GM12878 (cell line): ENCODE data around the gene CRYBG3. TPM values are rescaled to one million over a fixed set of nuclear protein-coding genes. Genes with fewer than 3 reads are reported as not detected.

Experiments
- ATAC-seq: fragments of 200-7000 bp; cut with Tn5 transposase; 3 replicates; pipeline ENCODE4 v1.9.1; 2020; ENCODE audit warnings: mild to moderate bottlenecking, moderate library complexity
- BruUV-seq: library from RNA; stranded (reverse); fragments of 400-500 nt; replicated peaks from 2 replicates; lab custom pipeline; 2021; lab: Mats Ljungman, UMichigan
- CTCF ChIA-PET: fragments of 300-600 bp; sonication (Branson Sonifier 250); formaldehyde crosslinking; extraction: SDS; loops from one replicate; lab custom pipeline; 2021; ENCODE audit warnings: inconsistent platforms; lab: Yijun Ruan, JAX
- POLR2A ChIA-PET: fragments of 350-600 bp; formaldehyde crosslinking; extraction: SDS; loops from one replicate; lab custom pipeline; 2021; ENCODE audit warnings: inconsistent platforms; lab: Charles Lee
- RAD21 ChIA-PET: fragments of 300-600 bp; sonication (Branson Sonifier 250); formaldehyde crosslinking; loops from one replicate; lab custom pipeline; 2023; ENCODE audit warnings: antibody characterized with exemption; ENCODE audit not compliant: unreplicated experiment; lab: Charles Lee
- SMC1A ChIA-PET: fragments of 300-600 bp; sonication (Branson Sonifier 250); formaldehyde crosslinking; loops from one replicate; lab custom pipeline; 2023; ENCODE audit not compliant: unreplicated experiment, uncharacterized antibody; lab: Charles Lee
- DNase-seq: peaks from one replicate; pipeline ENCODE4 v3.0.0-alpha.2; 2011; ENCODE audit warnings: low read depth, low spot score
- FAIRE-seq: peaks from 3 replicates; lab custom pipeline; 2011; peaks lifted over from hg19 to GRCh38; lab: Jason Lieb, UNC
- H2AFZ ChIP-seq: 2 replicates; pipeline ENCODE4 v1.6.0; 2011; ENCODE audit warnings: low read depth, low read length, control low read depth; ENCODE audit not compliant: control insufficient read depth
- H3K27ac ChIP-seq: 2 replicates; pipeline ENCODE4 v1.5.1; 2011; ENCODE audit warnings: control low read depth; ENCODE audit not compliant: control insufficient read depth, insufficient read depth
- H3K27me3 ChIP-seq, 2 experiments: replicated peaks in 1 of 2; 2 replicates each; pipeline versions ENCODE4 v1.6.0 to v1.6.1; 2011; ENCODE audit warnings: low read length in 1 of 2; ENCODE audit not compliant: control insufficient read depth in 2 of 2, insufficient read depth in 2 of 2
- H3K36me3 ChIP-seq, 2 experiments: 2 replicates each; pipeline ENCODE4 v1.5.1; 2011; ENCODE audit warnings: low read length in 1 of 2; ENCODE audit not compliant: control insufficient read depth in 2 of 2, insufficient read depth in 2 of 2
- H3K4me1 ChIP-seq: 2 replicates; pipeline ENCODE4 v1.6.1; 2011; ENCODE audit warnings: mild to moderate bottlenecking, low read length, moderate library complexity, mixed read lengths; ENCODE audit not compliant: control insufficient read depth, insufficient read depth
- H3K4me2 ChIP-seq: 2 replicates; pipeline ENCODE4 v1.6.0; 2011; ENCODE audit warnings: control low read depth; ENCODE audit not compliant: control insufficient read depth, insufficient read depth
- H3K4me3 ChIP-seq: fragments of 200-600 bp; sonication (generic); 2 replicates; pipeline ENCODE4 v1.5.1; 2016
- H3K79me2 ChIP-seq: 2 replicates; pipeline ENCODE4 v1.6.0; 2011; ENCODE audit warnings: low read length; ENCODE audit not compliant: control insufficient read depth, insufficient read depth
- H3K9ac ChIP-seq: 2 replicates; pipeline ENCODE4 v1.8.0; 2011; ENCODE audit warnings: low read length, control low read depth, mixed read lengths; ENCODE audit not compliant: control insufficient read depth, insufficient read depth
- H3K9me3 ChIP-seq: replicated peaks from 3 replicates; pipeline ENCODE4 v1.5.1; 2011; ENCODE audit warnings: mild to moderate bottlenecking, low read length; ENCODE audit not compliant: control insufficient read depth, insufficient read depth
- H4K20me1 ChIP-seq: 2 replicates; pipeline ENCODE4 v1.6.0; 2011; ENCODE audit not compliant: control insufficient read depth, insufficient read depth
- ASH2L ChIP-seq: fragments of 300-600, 200-600 bp; sonication (generic); IDR thresholded peaks from 2 replicates; pipeline ENCODE4 v1.6.1; 2017; ENCODE audit warnings: low read depth, mild to moderate bottlenecking, borderline replicate concordance
- BCL11A ChIP-seq: IDR thresholded peaks from 2 replicates; pipeline ENCODE4 v1.6.1; 2011; ENCODE audit warnings: low read depth, low read length
- BMI1 ChIP-seq: fragments of 450-650 bp; IDR thresholded peaks from 2 replicates; pipeline ENCODE4 v1.6.1; 2016; ENCODE audit warnings: mild to moderate bottlenecking, moderate library complexity, borderline replicate concordance
- BRCA1 ChIP-seq: IDR thresholded peaks from 2 replicates; pipeline ENCODE4 v1.6.1; 2011; ENCODE audit warnings: low read depth, low read length, improper control_type of control experiment
- IRF4 ChIP-seq: IDR thresholded peaks from 2 replicates; pipeline ENCODE4 v1.6.1; 2011; ENCODE audit warnings: low read depth, low read length
- KDM1A ChIP-seq: fragments of 200-600 bp; sonication (generic); IDR thresholded peaks from 2 replicates; pipeline ENCODE4 v1.6.1; 2016; ENCODE audit warnings: borderline replicate concordance
- MAX ChIP-seq: IDR thresholded peaks from 2 replicates; pipeline ENCODE4 v1.6.1; 2012; ENCODE audit warnings: low read depth, low read length, improper control_type of control experiment
- RELA ChIP-seq: fragments of 450-650 bp; IDR thresholded peaks from 2 replicates; pipeline ENCODE4 v1.8.0; 2014; ENCODE audit warnings: borderline replicate concordance; ENCODE audit not compliant: partially characterized antibody
- SIN3A ChIP-seq: IDR thresholded peaks from 2 replicates; pipeline ENCODE4 v1.6.1; 2012; ENCODE audit warnings: low read depth, low read length, improper control_type of control experiment
- TCF7 ChIP-seq: IDR thresholded peaks from 2 replicates; pipeline ENCODE4 v1.6.1; 2014; ENCODE audit warnings: antibody characterized with exemption, borderline replicate concordance
- ZNF207 ChIP-seq: fragments of 450-650 bp; IDR thresholded peaks from 2 replicates; pipeline ENCODE4 v1.6.1; 2014; ENCODE audit warnings: antibody characterized with exemption, mild to moderate bottlenecking, borderline replicate concordance
- WGBS: methylation state at CpG from one replicate; pipeline ENCODE4 v1.1.6; 2016; ENCODE audit warnings: low lambda C conversion rate; ENCODE audit not compliant: insufficient replicate concordance, insufficient coverage; ENCODE audit errors: missing lambda C conversion rate; 5-methylcytosine and 5-hydroxymethylcytosine counted together
- in situ Hi-C: fragments of 300-500 bp; cut with MboI; formaldehyde crosslinking; loops from 9 replicates; pipeline ENCODE4 v1.14.3; 2018; ENCODE audit warnings: mixed read lengths
- intact Hi-C: fragments of 100-400 bp; cut with micrococcal nuclease; formaldehyde crosslinking; loops from one replicate; pipeline ENCODE4 v1.14.2; 2022; ENCODE audit not compliant: unreplicated experiment
- polyA plus RNA-seq, 11 experiments: library from polyadenylated mRNA; depleted of rRNA in 4 of 11; unstranded in 6 of 11; stranded (reverse) in 5 of 11; fragments of >200 nt; fragmentation: Nextera tagmentation in 4 of 11; fragmentation: Illumina TruSeq in 1 of 11; extraction: Ambion mirVana in 4 of 11; extraction: Trizol in 1 of 11; gene quantifications; 1 replicate in 1 of 11; 2 replicates in 10 of 11; pipeline versions ENCODE4 v1.2.1 to v1.2.3, GENCODE V29; 2011 to 2016; ENCODE audit warnings: inconsistent platforms in 2 of 11, missing spikeins in 2 of 11, low read depth in 1 of 11
- total RNA-seq, 4 experiments: library from RNA; depleted of rRNA in 3 of 4; stranded (reverse); fragments of >200 nt in 3 of 4; fragmentation: Illumina TruSeq in 1 of 4; extraction: Trizol in 1 of 4; gene quantifications; 2 replicates each; pipeline versions ENCODE4 v1.2.1 to v1.2.3, GENCODE V29; 2013 to 2021
- TF ChIP-seq, protein P1 (sequence below): fragments of 450-650 bp; IDR thresholded peaks from 2 replicates; pipeline ENCODE4 v1.6.1; 2017; ENCODE audit warnings: borderline replicate concordance

CRYBG3 gene
- total and polyA plus RNA-seq, 10 of the 15 experiments (the other 5 are each of a cell fraction or from before 2014, with no cell fraction given), result 0.11 to 5.4 (median 1.6) TPM

DNA sequence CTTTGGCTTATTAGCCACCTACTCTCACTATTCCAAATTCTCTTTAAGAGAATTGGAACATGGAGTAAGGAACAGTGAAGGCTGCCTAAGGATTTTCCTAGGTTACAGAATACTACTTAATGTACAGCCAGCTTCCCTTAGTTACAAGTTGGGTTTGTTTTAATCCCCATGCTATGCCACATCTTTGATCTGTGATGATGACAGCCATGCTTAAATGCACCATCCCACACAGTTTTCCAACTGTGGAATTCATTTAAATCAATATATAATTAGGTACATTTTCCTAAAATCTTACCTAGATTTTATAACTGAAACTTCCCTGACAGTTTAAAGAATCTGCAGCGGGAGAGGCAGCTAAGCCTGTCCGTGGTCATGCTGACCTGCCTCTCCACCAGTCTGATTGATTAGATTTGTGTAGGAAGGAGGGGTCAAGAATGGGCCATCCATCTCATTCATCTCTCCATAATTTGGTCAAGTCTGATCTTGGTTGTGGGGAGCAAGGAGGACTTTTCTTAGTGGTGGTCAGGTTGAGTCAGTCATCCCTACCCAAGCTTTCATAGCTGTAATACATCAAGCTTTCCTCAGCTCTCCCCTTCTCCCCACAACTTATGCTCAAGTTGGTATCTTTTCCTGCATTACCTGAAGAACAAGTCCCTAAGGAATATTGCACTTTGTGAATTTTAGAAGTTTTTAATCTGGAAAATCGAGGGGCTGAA, 113.3 kb downstream of the CRYBG3 start:
- Histone ChIP-seq H3K4me3 (no peak overlapping the region), H2AFZ (no peak overlapping the region), H3K36me3 (peaks cover 0 to 6% of the 10 kb centered on the region in 2 experiments; a peak in 2 of 4 replicates), H3K9me3 (no peaks in the 10 kb centered on the region), H3K27me3 (no peaks in the 10 kb centered on the region), H3K4me2 (no peak overlapping the region), H3K79me2 (no peaks in the 10 kb centered on the region), H3K9ac (no peak overlapping the region), H4K20me1 (no peaks in the 10 kb centered on the region), H3K4me1 (no peaks in the 10 kb centered on the region), H3K27ac (no peak overlapping the region)
- in situ Hi-C loops (no loop called here), intact Hi-C loops (no loop called here)
- ChIA-PET CTCF (no interaction called here), POLR2A (no interaction called here), SMC1A (interaction anchor here (1.2 to 1.5 kb wide), 2 partner anchors 20 to 25 kb away, joined by 3 read pairs; no protein-coding TSS in a partner anchor), RAD21 (no interaction called here)
- ATAC-seq (no peak), DNase-seq (no peak), FAIRE-seq (no peak)
- BruUV-seq, result no TSS peak
- TF ChIP-seq MAX, result no peak
- no peak for TF ChIP-seq BCL11A
- TF ChIP-seq, protein P1, sequence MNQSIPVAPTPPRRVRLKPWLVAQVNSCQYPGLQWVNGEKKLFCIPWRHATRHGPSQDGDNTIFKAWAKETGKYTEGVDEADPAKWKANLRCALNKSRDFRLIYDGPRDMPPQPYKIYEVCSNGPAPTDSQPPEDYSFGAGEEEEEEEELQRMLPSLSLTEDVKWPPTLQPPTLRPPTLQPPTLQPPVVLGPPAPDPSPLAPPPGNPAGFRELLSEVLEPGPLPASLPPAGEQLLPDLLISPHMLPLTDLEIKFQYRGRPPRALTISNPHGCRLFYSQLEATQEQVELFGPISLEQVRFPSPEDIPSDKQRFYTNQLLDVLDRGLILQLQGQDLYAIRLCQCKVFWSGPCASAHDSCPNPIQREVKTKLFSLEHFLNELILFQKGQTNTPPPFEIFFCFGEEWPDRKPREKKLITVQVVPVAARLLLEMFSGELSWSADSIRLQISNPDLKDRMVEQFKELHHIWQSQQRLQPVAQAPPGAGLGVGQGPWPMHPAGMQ, result no peak
- no peak for TF ChIP-seq BMI1
- no peak for TF ChIP-seq ZNF207
- no peak for TF ChIP-seq SIN3A
- no peak for TF ChIP-seq IRF4
- TF ChIP-seq KDM1A, result no peak
- no peak for TF ChIP-seq BRCA1
- TF ChIP-seq ASH2L, result no peak
- TF ChIP-seq RELA, result no peak
- no peak for TF ChIP-seq TCF7
- WGBS, result 92% methylated on average over 3 of the region's 3 CpGs
